ENCODE results near the gene HECTD4. TPM values are rescaled to one million over a fixed set of nuclear protein-coding genes. Genes with fewer than 3 reads are reported as not detected.
"Not testable (repeated sequence)": the region's sequence is repeated elsewhere in the genome, so short reads cannot be mapped to it uniquely, and the experiment has no call there.

HECTD4 gene
- total RNA-seq, 1 donor from 2014 or later = 62.1 TPM

DNA sequence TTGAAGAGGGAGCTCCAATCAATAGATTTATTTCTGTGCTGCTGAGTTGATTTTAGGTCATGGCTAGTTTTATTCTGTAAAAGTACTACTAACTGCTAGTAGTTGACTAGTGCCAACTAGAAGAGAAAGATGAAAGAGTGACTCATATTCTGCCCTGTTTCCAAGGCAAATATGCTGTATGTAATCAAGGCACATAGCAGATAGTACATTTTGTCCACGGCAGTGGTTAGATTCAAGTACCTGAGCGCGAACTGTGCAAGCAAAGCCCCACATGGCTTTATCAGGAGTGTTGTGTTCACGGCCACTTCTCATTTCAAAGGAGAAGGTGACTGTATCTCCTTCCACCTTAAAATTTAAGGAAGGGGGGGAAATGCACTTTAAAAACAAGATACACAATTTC lies 130.0 kb downstream of the HECTD4 start:
- Mint-ChIP-seq H3K36me3 (peaks cover 13% of the 10 kb centered on the region), H3K9me3 (no peaks in the 10 kb centered on the region), H3K4me3 (no peak overlapping the region), H3K4me1 (ENCODE audit: unreplicated experiment) (no peaks in the 10 kb centered on the region), H3K27ac (peak overlapping the region; percentile 4), H3K27me3 (no peaks in the 10 kb centered on the region)
- no peak for DNase-seq (ENCODE audit: extremely low spot score, unreplicated experiment)
- TF ChIP-seq CTCF (conservative IDR thresholded peaks at IDR 0.05) = no peak

DNA sequence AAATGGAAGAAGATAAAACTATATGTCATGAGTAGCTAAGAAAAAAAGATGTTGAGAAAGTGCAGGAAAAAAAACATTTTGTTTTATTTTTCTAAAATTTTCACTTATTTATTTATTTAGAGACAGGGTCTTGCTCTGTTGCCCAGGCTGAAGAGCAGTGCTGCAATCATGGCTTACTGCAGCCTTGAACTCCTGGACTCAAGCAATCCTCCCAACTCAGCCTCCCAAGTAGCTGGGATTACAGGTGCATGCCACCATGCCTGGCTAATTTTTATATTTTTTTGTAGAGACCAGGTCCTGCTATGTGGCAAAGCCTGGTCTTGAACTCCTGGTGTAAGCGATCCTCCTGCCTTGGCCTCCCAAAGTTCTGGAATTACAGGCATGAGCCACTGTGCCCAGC lies 137.3 kb downstream of the HECTD4 start:
- DNase-seq (ENCODE audit: extremely low spot score, unreplicated experiment); H3K27me3 Mint-ChIP-seq; H3K27ac Mint-ChIP-seq; H3K4me1 Mint-ChIP-seq (ENCODE audit: unreplicated experiment); H3K4me3 Mint-ChIP-seq; H3K9me3 Mint-ChIP-seq: not testable (repeated sequence)
- H3K36me3 Mint-ChIP-seq = peaks cover 17% of the 10 kb centered on the region

DNA sequence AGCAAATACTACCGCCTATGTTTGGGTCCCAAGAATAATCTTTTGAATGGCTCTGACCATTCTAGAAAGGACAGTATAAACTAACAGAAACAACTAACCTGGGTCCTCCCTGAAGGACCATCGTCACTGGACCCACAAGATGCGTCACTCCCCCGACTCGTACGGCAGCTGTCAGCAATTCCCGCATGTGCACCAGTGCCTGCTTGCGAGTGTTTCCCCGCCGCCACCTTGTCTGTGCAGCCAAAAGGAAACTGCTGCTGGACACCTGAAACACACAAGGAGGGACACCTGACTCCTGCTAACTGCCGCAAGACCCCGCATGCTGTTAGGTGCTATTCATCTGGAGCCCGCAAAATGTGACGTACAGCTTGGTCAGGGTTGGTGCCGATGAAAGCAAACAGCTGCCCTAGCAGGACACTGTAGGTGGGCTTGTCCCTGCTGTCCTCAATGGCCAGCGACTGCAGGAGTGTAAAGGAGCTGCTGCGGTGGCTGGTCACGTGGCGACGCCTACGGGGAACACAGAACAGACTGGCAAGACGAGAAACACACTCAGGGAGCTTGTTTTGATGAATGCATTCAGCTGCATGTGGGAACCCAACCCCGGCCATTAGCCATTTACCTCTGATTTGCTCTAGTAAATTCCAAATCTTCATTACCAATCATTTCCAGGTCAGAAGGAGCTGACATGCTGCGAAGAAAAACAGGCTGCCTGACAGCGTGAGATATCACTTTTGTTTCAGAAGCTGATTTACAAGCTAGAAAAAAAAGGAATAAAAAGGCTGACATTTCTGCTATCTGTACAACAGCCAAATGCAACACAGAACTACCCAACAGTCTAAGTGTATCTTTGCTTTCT lies 138.7 kb downstream of the HECTD4 start:
- no peak for TF ChIP-seq CTCF (conservative IDR thresholded peaks at IDR 0.05)
- Mint-ChIP-seq H3K27me3 (no peaks in the 10 kb centered on the region), H3K36me3 (peaks cover 17% of the 10 kb centered on the region), H3K4me3 (no peak overlapping the region), H3K4me1 (ENCODE audit: unreplicated experiment) (no peaks in the 10 kb centered on the region), H3K27ac (no peak overlapping the region), H3K9me3 (no peaks in the 10 kb centered on the region)
- no peak for DNase-seq (ENCODE audit: extremely low spot score, unreplicated experiment)

DNA sequence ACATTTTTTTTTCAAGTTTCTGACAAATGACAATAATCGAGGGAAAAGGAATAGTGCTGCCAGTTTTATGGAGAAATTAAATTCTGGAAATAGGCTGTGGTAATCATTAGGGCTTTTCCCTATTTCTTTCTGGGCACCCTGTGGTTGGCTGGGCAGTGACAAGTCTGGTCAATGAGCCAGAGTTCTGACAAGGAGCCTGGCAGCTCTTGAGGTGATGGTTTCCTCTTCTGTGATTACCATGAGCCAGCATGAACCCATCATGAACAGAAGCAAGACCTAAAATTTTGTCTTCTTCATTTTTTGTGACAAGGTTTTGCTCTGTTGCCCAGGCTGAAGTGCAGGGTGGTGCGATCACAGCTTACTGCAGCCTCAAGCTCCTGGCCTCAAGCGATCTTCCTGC lies 141.1 kb downstream of the HECTD4 start:
- Mint-ChIP-seq H3K4me3 (no peak overlapping the region), H3K27me3 (no peaks in the 10 kb centered on the region)

GRCh38 chr12:112239881-112240280 lies 142.3 kb downstream of the HECTD4 start:
- TF ChIP-seq CTCF (conservative IDR thresholded peaks at IDR 0.05) = no peak
- no peak for DNase-seq (ENCODE audit: extremely low spot score, unreplicated experiment)
- H3K9me3 Mint-ChIP-seq = no peaks in the 10 kb centered on the region
- no peak overlapping the region for H3K4me3 Mint-ChIP-seq
- H3K27ac Mint-ChIP-seq = no peak overlapping the region
- no peaks in the 10 kb centered on the region for H3K4me1 Mint-ChIP-seq (ENCODE audit: unreplicated experiment)
- H3K27me3 Mint-ChIP-seq = no peaks in the 10 kb centered on the region
- H3K36me3 Mint-ChIP-seq = peaks cover 26% of the 10 kb centered on the region

More for the DNA sequence above, 141.1 kb downstream of the HECTD4 start:
- no peak for DNase-seq (ENCODE audit: extremely low spot score, unreplicated experiment)
- no peak for TF ChIP-seq CTCF (conservative IDR thresholded peaks at IDR 0.05)
- Mint-ChIP-seq H3K27ac (no peak overlapping the region), H3K9me3 (no peaks in the 10 kb centered on the region), H3K36me3 (peaks cover 20% of the 10 kb centered on the region), H3K4me1 (ENCODE audit: unreplicated experiment) (no peaks in the 10 kb centered on the region)

DNA sequence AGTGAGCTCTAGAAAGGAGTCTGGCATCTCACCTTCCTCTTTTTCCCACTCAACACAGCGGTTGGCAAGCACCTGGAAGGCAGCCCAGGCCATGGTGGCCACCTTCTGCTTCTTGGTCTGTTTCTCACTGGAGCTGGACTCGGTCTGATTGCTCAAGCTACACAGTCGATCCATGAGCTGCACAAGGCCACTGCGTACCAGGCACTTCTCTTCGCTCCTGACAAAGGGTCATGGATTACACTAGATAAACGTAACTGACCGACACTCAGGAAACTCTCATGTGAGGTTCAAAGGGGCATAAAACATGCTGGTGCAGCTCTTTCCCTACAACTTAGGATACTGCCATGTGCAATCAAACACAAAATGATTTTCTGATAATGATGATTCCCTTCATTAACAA lies 143.2 kb downstream of the HECTD4 start:
- Mint-ChIP-seq H3K4me3 (no peak overlapping the region), H3K4me1 (ENCODE audit: unreplicated experiment) (no peaks in the 10 kb centered on the region), H3K36me3 (peaks cover 29% of the 10 kb centered on the region), H3K27me3 (no peaks in the 10 kb centered on the region), H3K9me3 (no peaks in the 10 kb centered on the region), H3K27ac (no peak overlapping the region)
- TF ChIP-seq CTCF (conservative IDR thresholded peaks at IDR 0.05) = no peak
- DNase-seq (ENCODE audit: extremely low spot score, unreplicated experiment) = no peak
